CD4-positive, alpha-beta T cell (primary cell): ENCODE data around the gene NANOS1. TPM values are rescaled to one million over a fixed set of nuclear protein-coding genes. Genes with fewer than 3 reads are reported as not detected.

Experiments
- ATAC-seq: fragments of 200-7000 bp; cut with Tn5 transposase; one replicate; pipeline ENCODE4 v1.10.0; 2022; ENCODE audit warnings: mild to moderate bottlenecking; ENCODE audit not compliant: poor library complexity
- CTCF ChIA-PET: fragments of 350-600 bp; sonication (Branson Sonifier 250); formaldehyde crosslinking; loops from one replicate; lab custom pipeline; 2021; ENCODE audit warnings: antibody characterized with exemption, inconsistent platforms; lab: Charles Lee
- POLR2A ChIA-PET: fragments of 350-600 bp; sonication (Branson Sonifier 250); formaldehyde crosslinking; loops from one replicate; lab custom pipeline; 2021; ENCODE audit warnings: antibody characterized with exemption, inconsistent platforms; lab: Charles Lee
- DNase-seq, 14 experiments: peaks; one replicate each; pipeline ENCODE4 v3.0.0-alpha.2; 2013 to 2020; ENCODE audit warnings: mixed read lengths in 2 of 14
- H3K27ac ChIP-seq, 2 donors: one replicate each; pipeline versions ENCODE4 v1.5.1 to v1.7.0; 2013; ENCODE audit warnings: low read length in 2 of 2, low read depth in 1 of 2, mild to moderate bottlenecking in 1 of 2
- H3K27me3 ChIP-seq, 2 experiments: 1 replicate in 1 of 2; 2 replicates in 1 of 2; pipeline versions ENCODE4 v1.6.1 to v1.7.0; 2013; ENCODE audit warnings: low read length in 2 of 2, control low read depth in 1 of 2, mild to moderate bottlenecking in 1 of 2, moderate library complexity in 1 of 2; ENCODE audit not compliant: insufficient read depth in 2 of 2, control insufficient read depth in 1 of 2
- H3K36me3 ChIP-seq: one replicate; pipeline ENCODE4 v1.6.1; 2013; ENCODE audit warnings: low read length, control low read depth; ENCODE audit not compliant: insufficient read depth
- H3K4me1 ChIP-seq: one replicate; pipeline ENCODE4 v1.6.1; 2013; ENCODE audit warnings: low read length, control low read depth; ENCODE audit not compliant: insufficient read depth
- H3K4me3 ChIP-seq: one replicate; pipeline ENCODE4 v1.5.1; 2013; ENCODE audit warnings: mild to moderate bottlenecking, low read length, moderate library complexity
- H3K9me3 ChIP-seq, 2 experiments: 1 replicate in 1 of 2; 2 replicates in 1 of 2; pipeline versions ENCODE4 v1.6.1 to v1.7.0; 2013; ENCODE audit warnings: low read length in 2 of 2, mild to moderate bottlenecking in 2 of 2, control low read depth in 1 of 2, moderate library complexity in 1 of 2; ENCODE audit not compliant: control insufficient read depth in 1 of 2, insufficient read depth in 1 of 2
- H3K27ac Mint-ChIP-seq: one replicate; pipeline ENCODE4 v1.8.0; 2020; ENCODE audit warnings: mixed read lengths
- H3K27me3 Mint-ChIP-seq: one replicate; pipeline ENCODE4 v1.8.0; 2021; ENCODE audit warnings: mixed read lengths
- H3K36me3 Mint-ChIP-seq: one replicate; pipeline ENCODE4 v1.8.0; 2021; ENCODE audit warnings: low read depth, mixed read lengths
- H3K4me1 Mint-ChIP-seq: one replicate; pipeline ENCODE4 v1.8.0; 2021; ENCODE audit warnings: low read depth, mixed read lengths
- H3K4me3 Mint-ChIP-seq: one replicate; pipeline ENCODE4 v1.8.0; 2020; ENCODE audit warnings: mild to moderate bottlenecking, mixed read lengths
- H3K9me3 Mint-ChIP-seq: one replicate; pipeline ENCODE4 v1.8.0; 2020; ENCODE audit warnings: mixed read lengths
- CTCF ChIP-seq: fragments of 200-600 bp; IDR thresholded peaks from one replicate; pipeline ENCODE4 v1.8.0; 2022; ENCODE audit warnings: antibody characterized with exemption, mild to moderate bottlenecking
- intact Hi-C, 2 experiments: fragments of 100-400 bp; cut with DNase I in 1 of 2; cut with micrococcal nuclease in 1 of 2; formaldehyde crosslinking; loops; one replicate each; pipeline versions ENCODE4 v1.15.1 to v1.9.0; 2023 to 2025; cut with DNase I, micrococcal nuclease
- total RNA-seq, 174 experiments: library from RNA in 2 of 174; stranded (reverse) in 2 of 174; gene quantifications; one replicate each; pipeline ENCODE4 v1.2.3 and lab custom pipeline; 2021 to 2026

NANOS1 gene
- total RNA-seq, 2 experiments from 2014 or later, result 0.08 to 0.14 TPM

DNA sequence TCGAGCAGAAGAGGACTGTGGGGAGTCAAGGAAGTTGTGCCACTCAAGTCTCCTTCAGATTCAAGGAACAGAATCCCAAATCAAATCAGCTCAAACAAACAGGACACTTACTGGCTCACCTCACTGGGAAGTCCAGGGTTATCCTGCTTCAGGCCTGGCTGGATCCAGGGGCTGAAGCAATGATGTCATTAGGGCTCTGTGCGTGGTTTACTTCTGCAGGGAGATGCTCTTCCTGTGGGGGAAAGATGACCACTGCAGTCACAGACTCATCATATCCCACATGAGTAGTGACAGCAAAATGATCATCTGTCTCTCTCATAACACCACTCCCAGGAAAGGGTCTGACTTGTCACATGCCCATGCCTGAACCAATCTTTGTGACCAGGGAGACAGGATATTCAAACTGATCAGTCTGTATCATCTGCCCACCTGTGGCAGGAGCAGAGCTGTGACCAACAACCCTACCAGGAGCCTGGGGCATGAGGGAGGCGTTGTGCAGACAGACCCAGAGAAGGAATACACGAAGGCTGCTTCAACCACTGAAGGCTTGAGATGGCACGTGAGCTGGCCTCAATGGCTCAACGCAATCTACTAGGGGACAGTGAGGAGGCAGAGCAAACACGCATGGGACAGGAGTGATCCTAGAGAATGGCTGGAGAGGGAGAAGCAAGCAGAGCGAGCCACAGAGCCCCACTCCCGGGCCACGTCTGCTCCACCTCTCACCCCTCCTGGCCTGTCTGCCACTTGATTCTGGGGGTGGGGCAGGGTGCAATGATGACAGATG, 27.6 kb upstream of the NANOS1 start:
- no peaks in the 10 kb centered on the region for H3K36me3 ChIP-seq
- Mint-ChIP-seq H3K9me3 (no peaks in the 10 kb centered on the region), H3K4me3 (no peak overlapping the region), H3K27me3 (peaks cover 30% of the 10 kb centered on the region), H3K4me1 (no peaks in the 10 kb centered on the region), H3K36me3 (no peaks in the 10 kb centered on the region), H3K27ac (no peak overlapping the region)
- CTCF ChIA-PET, result no interaction called here
- no peaks in the 10 kb centered on the region for H3K4me1 ChIP-seq
- no peak overlapping the region for H3K4me3 ChIP-seq
- intact Hi-C loops, result no loop called here
- POLR2A ChIA-PET, result no interaction called here
- no peak for DNase-seq
- no peak overlapping the region for H3K27ac ChIP-seq
- no peaks in the 10 kb centered on the region for H3K9me3 ChIP-seq
- H3K27me3 ChIP-seq, result no peaks in the 10 kb centered on the region
- no peak for TF ChIP-seq CTCF
- no peak for ATAC-seq

GRCh38 chr10:119003572-119004289, 25.8 kb upstream of the NANOS1 start:
- H3K4me1 Mint-ChIP-seq, result no peaks in the 10 kb centered on the region
- peaks cover 30% of the 10 kb centered on the region for H3K27me3 Mint-ChIP-seq
- H3K4me1 ChIP-seq, result no peaks in the 10 kb centered on the region
- no peak overlapping the region for H3K27ac ChIP-seq
- H3K4me3 ChIP-seq, result no peak overlapping the region
- DNase-seq (no peak), ATAC-seq (no peak)
- H3K9me3 ChIP-seq, result no peaks in the 10 kb centered on the region
- no peaks in the 10 kb centered on the region for H3K36me3 Mint-ChIP-seq
- ChIA-PET POLR2A (no interaction called here), CTCF (no interaction called here)
- no peak overlapping the region for H3K27ac Mint-ChIP-seq
- no peak for TF ChIP-seq CTCF
- H3K36me3 ChIP-seq, result no peaks in the 10 kb centered on the region
- no peak overlapping the region for H3K4me3 Mint-ChIP-seq
- no peaks in the 10 kb centered on the region for H3K9me3 Mint-ChIP-seq
- intact Hi-C loops, result no loop called here
- H3K27me3 ChIP-seq, result peaks cover 0 to 3% of the 10 kb centered on the region in 2 experiments

GRCh38 chr10:119005362-119006043, 24.0 kb upstream of the NANOS1 start:
- H3K27me3 ChIP-seq, result peaks cover 0 to 3% of the 10 kb centered on the region in 2 experiments
- no peaks in the 10 kb centered on the region for H3K36me3 ChIP-seq
- POLR2A ChIA-PET, result no interaction called here
- TF ChIP-seq CTCF, result no peak
- ATAC-seq (no peak), DNase-seq (no peak)
- no peak overlapping the region for H3K4me3 Mint-ChIP-seq
- no peaks in the 10 kb centered on the region for H3K9me3 Mint-ChIP-seq
- no peaks in the 10 kb centered on the region for H3K4me1 ChIP-seq
- no peaks in the 10 kb centered on the region for H3K4me1 Mint-ChIP-seq
- H3K27ac Mint-ChIP-seq, result no peak overlapping the region
- no peak overlapping the region for H3K27ac ChIP-seq
- H3K36me3 Mint-ChIP-seq, result no peaks in the 10 kb centered on the region
- no peak overlapping the region for H3K4me3 ChIP-seq
- H3K27me3 Mint-ChIP-seq, result peaks cover 42% of the 10 kb centered on the region
- CTCF ChIA-PET, result no interaction called here
- H3K9me3 ChIP-seq, result peaks cover 0 to 3% of the 10 kb centered on the region in 2 experiments
- intact Hi-C loops, result no loop called here
